Left ventricle myocardium inferior (tissue), 1 donor: ENCODE results near the gene DHX16. TPM values are rescaled to one million over a fixed set of nuclear protein-coding genes. Genes with fewer than 3 reads are reported as not detected.

Source experiments
- DNase-seq: peaks from one replicate; pipeline ENCODE4 v3.0.0-alpha.2; 2020
- H3K27ac ChIP-seq: fragments of 200-600 bp; replicated peaks from 2 replicates; pipeline ENCODE4 v1.8.0; 2021
- H3K27me3 ChIP-seq: fragments of 200-600 bp; 2 replicates; pipeline ENCODE4 v1.8.0; 2021; ENCODE audit warnings: low read depth
- H3K36me3 ChIP-seq: fragments of 200-600 bp; 2 replicates; pipeline ENCODE4 v1.8.0; 2021
- H3K4me1 ChIP-seq: fragments of 200-600 bp; 2 replicates; pipeline ENCODE4 v1.8.0; 2021
- H3K4me3 ChIP-seq: fragments of 200-600 bp; 2 replicates; pipeline ENCODE4 v1.8.0; 2021; ENCODE audit warnings: mild to moderate bottlenecking, moderate library complexity
- H3K9me3 ChIP-seq: fragments of 200-600 bp; replicated peaks from 2 replicates; pipeline ENCODE4 v1.8.0; 2021
- intact Hi-C: fragments of 100-400 bp; cut with micrococcal nuclease; formaldehyde crosslinking; loops from one replicate; pipeline ENCODE4 v1.11.0; 2022
- total RNA-seq: library from RNA; stranded (reverse); fragmentation: NEBNext Ultra II Directional; extraction: Animal tissue kit (Norgen Biotek cat#: 25700); gene quantifications from one replicate; pipeline ENCODE4 v1.2.1, GENCODE V29; 2021
- TF ChIP-seq, protein P1 (sequence below): fragments of 200-600 bp; IDR thresholded peaks from 2 replicates; pipeline ENCODE4 v1.8.0; 2021; ENCODE audit warnings: antibody characterized with exemption, mild to moderate bottlenecking, borderline replicate concordance
- donor health status: DM: no; HTN: yes; CAD: no; lungs with severe emphysema.

DHX16 gene
- total RNA-seq, 1 donor from 2014 or later, result 22.1 TPM

DNA sequence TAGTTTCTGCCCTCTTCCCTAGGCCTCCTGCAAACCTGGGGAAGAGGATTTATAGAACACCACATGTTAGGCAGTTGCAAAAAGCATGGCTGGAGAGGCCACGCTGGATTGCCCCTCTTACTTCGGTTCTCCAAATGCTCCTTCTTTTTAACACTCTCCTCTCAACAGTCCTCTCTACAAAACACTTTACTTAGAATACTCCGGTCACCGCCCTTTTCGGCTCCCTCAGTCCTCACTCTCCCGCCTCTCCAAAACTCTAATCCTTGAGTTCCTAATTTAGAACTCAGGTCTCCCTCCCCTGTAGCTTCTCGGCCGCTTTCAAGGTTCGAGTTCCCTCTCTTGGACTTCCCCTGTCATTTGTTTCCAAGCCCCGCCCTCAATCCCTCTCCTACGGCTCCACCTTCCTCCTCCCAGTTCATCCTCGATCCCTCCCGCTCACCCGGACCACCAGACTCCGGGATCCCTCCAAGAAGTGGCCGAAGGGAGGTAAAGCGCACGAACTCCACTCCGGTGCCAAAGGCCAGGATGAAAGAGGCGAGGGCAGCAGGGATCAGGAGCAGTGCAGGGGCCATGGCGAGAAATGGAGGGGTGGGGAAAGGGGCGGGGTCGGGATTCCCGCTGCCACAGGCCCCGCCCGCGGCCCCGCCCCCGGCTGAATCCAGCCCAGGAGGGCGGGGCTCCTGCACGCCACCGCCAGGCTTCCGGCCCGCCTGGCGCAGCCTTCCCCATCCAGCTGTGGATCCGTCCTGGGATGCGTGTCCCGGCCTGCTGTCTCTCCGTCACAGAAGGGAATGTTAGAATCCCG, 17.8 kb upstream of the DHX16 start, which contains the start of gene NRM:
Gene NRM, minus strand, starts transcription at position 582 of the 805 bp plus-strand sequence. Its CDS starts 10 bp downstream, at position 572.
- DNase-seq, result peak; percentile 89
- intact Hi-C loops, result no loop called here
- TF ChIP-seq, protein P1, sequence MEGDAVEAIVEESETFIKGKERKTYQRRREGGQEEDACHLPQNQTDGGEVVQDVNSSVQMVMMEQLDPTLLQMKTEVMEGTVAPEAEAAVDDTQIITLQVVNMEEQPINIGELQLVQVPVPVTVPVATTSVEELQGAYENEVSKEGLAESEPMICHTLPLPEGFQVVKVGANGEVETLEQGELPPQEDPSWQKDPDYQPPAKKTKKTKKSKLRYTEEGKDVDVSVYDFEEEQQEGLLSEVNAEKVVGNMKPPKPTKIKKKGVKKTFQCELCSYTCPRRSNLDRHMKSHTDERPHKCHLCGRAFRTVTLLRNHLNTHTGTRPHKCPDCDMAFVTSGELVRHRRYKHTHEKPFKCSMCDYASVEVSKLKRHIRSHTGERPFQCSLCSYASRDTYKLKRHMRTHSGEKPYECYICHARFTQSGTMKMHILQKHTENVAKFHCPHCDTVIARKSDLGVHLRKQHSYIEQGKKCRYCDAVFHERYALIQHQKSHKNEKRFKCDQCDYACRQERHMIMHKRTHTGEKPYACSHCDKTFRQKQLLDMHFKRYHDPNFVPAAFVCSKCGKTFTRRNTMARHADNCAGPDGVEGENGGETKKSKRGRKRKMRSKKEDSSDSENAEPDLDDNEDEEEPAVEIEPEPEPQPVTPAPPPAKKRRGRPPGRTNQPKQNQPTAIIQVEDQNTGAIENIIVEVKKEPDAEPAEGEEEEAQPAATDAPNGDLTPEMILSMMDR, result no peak
- H3K36me3 ChIP-seq, result no peaks in the 10 kb centered on the region
- no peaks in the 10 kb centered on the region for H3K27me3 ChIP-seq
- no peaks in the 10 kb centered on the region for H3K9me3 ChIP-seq
- H3K4me3 ChIP-seq, result peak within 1 kb of the TSS; percentile 73
- peaks cover 57% of the 10 kb centered on the region for H3K4me1 ChIP-seq
- H3K27ac ChIP-seq, result peak within 1 kb of the TSS; percentile 97

DNA sequence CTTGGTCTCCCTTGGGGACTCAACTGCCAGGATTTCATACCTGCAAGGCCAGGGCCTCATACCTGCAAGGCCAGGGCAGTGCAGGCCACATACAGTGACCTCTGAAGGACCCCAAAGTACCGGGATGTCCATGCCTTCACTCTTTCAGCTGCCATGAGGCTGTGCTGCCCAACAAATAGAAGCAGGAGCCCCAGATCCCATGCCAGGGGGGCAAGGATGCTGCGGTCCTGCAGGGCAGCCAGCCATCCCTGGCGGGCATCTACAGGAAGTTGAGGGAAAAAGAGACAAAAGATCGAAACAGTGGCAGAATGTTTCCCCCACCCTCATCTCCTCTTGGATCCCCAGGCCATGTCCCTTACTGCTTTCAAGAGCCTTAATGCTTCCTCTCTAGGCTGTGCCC, 17.2 kb upstream of the DHX16 start:
- no peaks in the 10 kb centered on the region for H3K27me3 ChIP-seq
- peak overlapping the region; percentile 97 for H3K27ac ChIP-seq
- peaks cover 63% of the 10 kb centered on the region for H3K4me1 ChIP-seq
- H3K36me3 ChIP-seq, result no peaks in the 10 kb centered on the region
- DNase-seq, result no peak
- intact Hi-C loops, result no loop called here
- H3K9me3 ChIP-seq, result no peaks in the 10 kb centered on the region
- peak overlapping the region; percentile 73 for H3K4me3 ChIP-seq
- TF ChIP-seq, protein P1, result no peak

DNA sequence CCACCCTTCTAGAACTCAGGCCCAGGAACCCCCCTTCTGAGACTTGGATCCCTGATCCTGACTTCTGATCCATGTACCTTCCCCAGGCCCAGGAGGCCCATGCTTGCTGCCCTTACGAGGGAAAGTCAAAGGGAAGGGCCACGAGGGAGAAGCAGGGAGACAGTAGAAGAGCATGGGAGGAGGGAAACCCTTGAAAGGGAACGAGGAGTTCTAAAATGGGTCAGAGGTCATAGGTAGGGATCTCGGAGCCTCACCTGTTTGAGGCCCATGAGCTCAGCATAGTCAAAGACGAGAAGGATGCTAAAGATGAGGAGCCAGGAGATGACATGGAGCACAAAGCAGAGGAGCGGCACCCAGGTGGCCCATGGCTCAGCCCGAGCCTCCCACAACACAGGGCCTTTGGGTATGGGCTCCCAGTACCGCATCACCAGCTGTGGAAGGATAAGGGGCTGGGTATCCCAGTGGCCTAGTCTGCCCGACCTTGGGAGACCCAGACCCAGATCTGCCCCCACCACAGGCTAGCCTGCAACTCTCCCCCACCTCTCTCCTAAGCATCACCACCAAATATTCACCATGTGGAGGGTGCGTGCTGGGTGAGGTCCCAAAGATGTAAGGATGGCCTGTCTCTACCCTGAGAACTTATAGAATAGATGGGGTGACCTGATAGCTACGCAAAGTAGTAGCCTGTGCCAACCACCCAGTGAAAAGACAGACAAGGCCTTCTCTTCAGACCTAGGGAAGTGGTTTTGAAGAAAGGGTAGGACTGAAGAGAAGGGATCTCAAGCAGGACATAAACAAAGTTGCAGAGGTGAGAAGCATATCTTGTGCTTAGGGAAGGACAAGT, 16.4 kb upstream of the DHX16 start:
- H3K9me3 ChIP-seq, result no peaks in the 10 kb centered on the region
- no peaks in the 10 kb centered on the region for H3K36me3 ChIP-seq
- H3K4me1 ChIP-seq, result peaks cover 71% of the 10 kb centered on the region
- DNase-seq, result peak; percentile 5
- H3K4me3 ChIP-seq, result peak overlapping the region; percentile 83
- TF ChIP-seq, protein P1, result no peak
- intact Hi-C loops, result no loop called here
- H3K27ac ChIP-seq, result peak overlapping the region; percentile 97
- no peaks in the 10 kb centered on the region for H3K27me3 ChIP-seq

DNA sequence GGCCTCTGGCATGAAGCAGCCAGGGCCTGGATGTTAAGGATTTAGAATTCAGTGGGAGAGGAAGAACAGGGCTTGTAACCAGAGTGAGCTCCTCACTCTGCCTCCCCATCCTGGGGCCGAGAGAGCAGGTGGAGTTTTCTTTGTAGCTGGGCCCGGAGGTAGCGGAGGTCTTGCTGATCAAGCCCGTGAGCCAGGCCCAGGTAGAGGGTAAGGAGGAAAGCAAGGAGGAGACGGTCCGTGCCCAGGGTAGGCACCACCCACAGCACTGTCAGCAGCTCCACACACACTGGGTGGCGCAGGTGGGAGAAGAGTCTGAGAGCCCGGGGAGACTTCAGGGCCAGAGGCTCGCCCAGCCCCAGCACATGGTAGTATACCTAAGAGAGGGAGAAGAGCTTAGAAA, 15.8 kb upstream of the DHX16 start:
- intact Hi-C loops, result no loop called here
- H3K4me1 ChIP-seq, result peaks cover 77% of the 10 kb centered on the region
- peak; percentile 8 for DNase-seq

More for the DNA sequence above, 15.8 kb upstream of the DHX16 start:
- Histone ChIP-seq H3K9me3 (no peaks in the 10 kb centered on the region), H3K27me3 (no peaks in the 10 kb centered on the region), H3K36me3 (no peaks in the 10 kb centered on the region), H3K4me3 (peak overlapping the region; percentile 83), H3K27ac (peak overlapping the region; percentile 97)
- TF ChIP-seq, protein P1, result no peak
